GM12873 (cell line): Measurements from ENCODE around the gene RECQL.

Source experiments
- TF ChIP-seq, protein P1 (sequence below): IDR thresholded peaks from 2 replicates; pipeline ENCODE4 v1.5.1; 2012; ENCODE audit warnings: low read depth, mild to moderate bottlenecking, moderate library complexity, low read length, control low read depth; ENCODE audit not compliant: insufficient read depth; ENCODE audit errors: missing control alignments

RECQL gene

GRCh38 chr12:21444193-21445146, 57.0 kb downstream of the RECQL start:
- TF ChIP-seq, protein P1, sequence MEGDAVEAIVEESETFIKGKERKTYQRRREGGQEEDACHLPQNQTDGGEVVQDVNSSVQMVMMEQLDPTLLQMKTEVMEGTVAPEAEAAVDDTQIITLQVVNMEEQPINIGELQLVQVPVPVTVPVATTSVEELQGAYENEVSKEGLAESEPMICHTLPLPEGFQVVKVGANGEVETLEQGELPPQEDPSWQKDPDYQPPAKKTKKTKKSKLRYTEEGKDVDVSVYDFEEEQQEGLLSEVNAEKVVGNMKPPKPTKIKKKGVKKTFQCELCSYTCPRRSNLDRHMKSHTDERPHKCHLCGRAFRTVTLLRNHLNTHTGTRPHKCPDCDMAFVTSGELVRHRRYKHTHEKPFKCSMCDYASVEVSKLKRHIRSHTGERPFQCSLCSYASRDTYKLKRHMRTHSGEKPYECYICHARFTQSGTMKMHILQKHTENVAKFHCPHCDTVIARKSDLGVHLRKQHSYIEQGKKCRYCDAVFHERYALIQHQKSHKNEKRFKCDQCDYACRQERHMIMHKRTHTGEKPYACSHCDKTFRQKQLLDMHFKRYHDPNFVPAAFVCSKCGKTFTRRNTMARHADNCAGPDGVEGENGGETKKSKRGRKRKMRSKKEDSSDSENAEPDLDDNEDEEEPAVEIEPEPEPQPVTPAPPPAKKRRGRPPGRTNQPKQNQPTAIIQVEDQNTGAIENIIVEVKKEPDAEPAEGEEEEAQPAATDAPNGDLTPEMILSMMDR: no peak

GRCh38 chr12:21439347-21439746, 62.1 kb downstream of the RECQL start:
- TF ChIP-seq, protein P1: no peak

DNA sequence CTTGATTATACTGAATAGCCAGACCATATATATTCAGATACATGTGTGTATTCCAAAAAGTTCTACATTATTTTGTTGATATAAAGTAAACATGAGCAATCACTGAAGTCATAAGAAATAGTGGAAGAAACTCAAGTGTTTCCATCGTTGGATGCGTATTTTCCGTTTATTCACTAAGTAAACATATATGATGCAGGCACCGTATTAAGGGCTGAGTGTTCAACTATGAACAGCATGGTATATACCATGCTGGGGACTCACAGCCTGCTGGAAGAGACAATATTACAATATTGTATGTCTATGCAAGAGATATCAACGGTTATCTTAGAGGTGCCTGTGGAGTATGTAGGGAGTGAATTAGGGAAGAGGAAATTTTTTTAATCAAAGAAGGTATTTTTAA, 62.8 kb downstream of the RECQL start:
- TF ChIP-seq, protein P1: no peak

DNA sequence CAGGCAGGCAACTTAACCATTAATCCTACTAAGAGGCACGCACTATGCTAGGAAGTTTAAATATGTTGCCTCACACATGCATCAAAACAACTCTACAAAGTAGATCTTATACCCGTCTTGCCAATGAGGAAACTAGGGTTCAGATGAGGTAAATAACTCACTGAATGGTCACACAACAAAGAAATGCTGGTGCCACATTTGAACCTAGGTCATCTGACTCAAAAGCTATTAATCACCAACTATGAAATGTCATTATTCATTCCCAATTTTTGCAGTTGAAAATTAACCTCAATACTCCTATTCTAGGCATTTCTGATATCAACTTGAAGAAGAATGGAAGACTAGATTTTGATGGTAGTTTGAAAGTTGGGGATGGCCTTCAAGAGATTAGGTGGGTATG, 66.7 kb downstream of the RECQL start:
- TF ChIP-seq, protein P1: no peak

- TF ChIP-seq, protein P1: no peak
Measured at GRCh38 chr12:21433525-21433924, 67.9 kb downstream of the RECQL start.

DNA sequence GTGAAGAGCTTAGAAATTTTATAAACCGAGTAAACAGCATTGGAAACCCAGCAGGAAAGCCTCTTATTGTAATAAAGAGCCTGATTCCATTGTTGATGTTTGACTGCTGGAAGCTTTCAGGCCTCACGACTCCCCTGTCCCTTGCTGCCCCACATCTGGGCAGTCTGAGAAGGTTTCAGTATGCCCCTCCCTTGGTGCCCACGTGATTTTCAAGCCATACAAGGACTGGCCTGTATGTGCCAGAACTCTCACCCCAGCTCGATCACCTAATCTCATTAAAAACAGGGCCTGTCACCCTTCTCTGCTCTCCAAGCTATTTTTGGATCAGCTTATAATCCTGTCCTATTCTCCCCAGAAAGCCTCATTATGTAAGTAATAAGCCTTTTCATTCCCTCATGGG, 71.4 kb downstream of the RECQL start:
- TF ChIP-seq, protein P1: no peak

GRCh38 chr12:21428241-21428640, 73.2 kb downstream of the RECQL start:
- TF ChIP-seq, protein P1: no peak
